GM12878 (cell line): ENCODE measurements around the gene ATP7B.
A peak's percentile ranks its signal among the peaks of the same experiment; 100 is the strongest.

Experiments
- GABPA ChIP-seq: IDR thresholded peaks from 2 replicates; pipeline ENCODE4 v1.6.1; 2014; ENCODE audit warnings: antibody characterized with exemption, low read depth, mild to moderate bottlenecking, inconsistent platforms
- PML ChIP-seq: IDR thresholded peaks from 2 replicates; pipeline ENCODE4 v1.6.1; 2012; ENCODE audit warnings: low read length, inconsistent platforms
- POLR2A ChIP-seq: IDR thresholded peaks from 2 replicates; pipeline ENCODE4 v1.6.1; 2011; ENCODE audit warnings: low read depth, mild to moderate bottlenecking, low read length
- RFX5 ChIP-seq: IDR thresholded peaks from 2 replicates; pipeline ENCODE4 v1.6.1; 2011; ENCODE audit warnings: low read depth, low read length, improper control_type of control experiment
- SMC3 ChIP-seq: IDR thresholded peaks from 2 replicates; pipeline ENCODE4 v1.6.1; 2011; ENCODE audit warnings: low read length, improper control_type of control experiment, borderline replicate concordance

- TF ChIP-seq RFX5 (no peak), POLR2A (no peak), SMC3 (peak; percentile 65; the same call in 1 of the 2 replicates), GABPA (no peak), PML (no peak)
These were observed 10.0 kb downstream of the ATP7B start for GRCh38 chr13:52001120-52001731.
